Endothelial cell of umbilical vein (primary cell): Measurements from ENCODE around the gene KCTD2. TPM values are rescaled to one million over a fixed set of nuclear protein-coding genes. Genes with fewer than 3 reads are reported as not detected.

Experiments
- BruUV-seq: library from RNA; stranded (reverse); fragments of 400-500 nt; replicated peaks from 2 replicates; lab custom pipeline; 2021; lab: Mats Ljungman, UMichigan
- CTCF ChIA-PET: fragments of 300-600, 350-600 bp; sonication (Branson Sonifier 250); formaldehyde crosslinking; loops from one replicate; lab custom pipeline; 2021; ENCODE audit warnings: antibody characterized with exemption, inconsistent platforms; lab: Charles Lee
- POLR2A ChIA-PET: fragments of 300-600, 350-600 bp; sonication (Branson Sonifier 250); formaldehyde crosslinking; loops from one replicate; lab custom pipeline; 2021; ENCODE audit warnings: antibody characterized with exemption, inconsistent platforms; lab: Charles Lee
- DNase-seq: peaks from one replicate; pipeline ENCODE4 v3.0.0-alpha.2; 2011; ENCODE audit warnings: low read depth, low spot score
- FAIRE-seq: peaks from 2 replicates; lab custom pipeline; 2011; peaks lifted over from hg19 to GRCh38; lab: Jason Lieb, UNC
- H2AFZ ChIP-seq: 2 replicates; pipeline ENCODE4 v1.6.0; 2012; ENCODE audit warnings: low read depth, low read length, control low read depth, inconsistent platforms
- H3K27ac ChIP-seq: 2 replicates; pipeline ENCODE4 v1.5.1; 2011; ENCODE audit warnings: low read depth, mild to moderate bottlenecking, control low read depth, low read length, moderate library complexity; ENCODE audit not compliant: insufficient read depth
- H3K27me3 ChIP-seq, 2 experiments: 2 replicates each; pipeline versions ENCODE4 v1.6.0 to v1.6.1; 2011; ENCODE audit warnings: low read length in 2 of 2, mixed read lengths in 1 of 2; ENCODE audit not compliant: control insufficient read depth in 2 of 2, insufficient read depth in 2 of 2
- H3K36me3 ChIP-seq, 2 experiments: 2 replicates in 1 of 2; 3 replicates in 1 of 2; pipeline ENCODE4 v1.5.1; 2011; ENCODE audit warnings: low read length in 2 of 2, mild to moderate bottlenecking in 1 of 2, moderate library complexity in 1 of 2; ENCODE audit not compliant: control insufficient read depth in 2 of 2, insufficient read depth in 2 of 2; ENCODE audit errors: extremely low read depth in 1 of 2
- H3K4me1 ChIP-seq: 3 replicates; pipeline ENCODE4 v1.5.1; 2011; ENCODE audit warnings: mild to moderate bottlenecking, low read length; ENCODE audit not compliant: control insufficient read depth, insufficient read depth; ENCODE audit errors: extremely low read depth
- H3K4me2 ChIP-seq: 2 replicates; pipeline ENCODE4 v1.6.1; 2011; ENCODE audit warnings: low read length, control low read depth, mixed read lengths; ENCODE audit not compliant: insufficient read depth
- H3K4me3 ChIP-seq, 3 experiments: fragments of 200-600 bp in 1 of 3; sonication (generic), shearing (Covaris generic) in 1 of 3; replicated peaks in 1 of 3; 2 replicates each; pipeline ENCODE4 v1.5.1; 2011 to 2016; ENCODE audit warnings: control low read depth in 3 of 3, low read length in 3 of 3, mild to moderate bottlenecking in 2 of 3, inconsistent platforms in 1 of 3, low read depth in 1 of 3, moderate library complexity in 1 of 3; ENCODE audit not compliant: insufficient read depth in 1 of 3
- H3K79me2 ChIP-seq: 2 replicates; pipeline ENCODE4 v1.6.0; 2012; ENCODE audit warnings: low read length, inconsistent platforms; ENCODE audit not compliant: control insufficient read depth, insufficient read depth
- H3K9ac ChIP-seq: replicated peaks from 2 replicates; pipeline ENCODE3; 2011; ENCODE audit warnings: low read length, control low read depth; ENCODE audit not compliant: insufficient read depth; ENCODE audit errors: extremely low read depth
- H3K9me1 ChIP-seq: replicated peaks from 3 replicates; pipeline ENCODE4 v1.6.0; 2011; ENCODE audit warnings: mild to moderate bottlenecking, low read length; ENCODE audit not compliant: control insufficient read depth, insufficient read depth; ENCODE audit errors: extremely low read depth
- H3K9me3 ChIP-seq: replicated peaks from 2 replicates; pipeline ENCODE4 v1.5.1; 2012; ENCODE audit warnings: low read length, inconsistent platforms; ENCODE audit not compliant: control insufficient read depth, insufficient read depth
- H4K20me1 ChIP-seq: replicated peaks from 2 replicates; pipeline ENCODE3; 2011; ENCODE audit warnings: mild to moderate bottlenecking, low read length; ENCODE audit not compliant: control insufficient read depth, insufficient read depth; ENCODE audit errors: extremely low read depth
- EZH2 ChIP-seq: IDR thresholded peaks from 2 replicates; pipeline ENCODE4 v1.6.1; 2012; ENCODE audit warnings: borderline replicate concordance, low read depth, mild to moderate bottlenecking, moderate library complexity, low read length, inconsistent platforms; ENCODE audit not compliant: severe bottlenecking
- FOS ChIP-seq: IDR thresholded peaks from 2 replicates; pipeline ENCODE4 v1.6.1; 2011; ENCODE audit warnings: mild to moderate bottlenecking, low read length, moderate library complexity, borderline replicate concordance; ENCODE audit not compliant: insufficient read depth
- GATA2 ChIP-seq: IDR thresholded peaks from 2 replicates; pipeline ENCODE4 v1.7.0; 2011; ENCODE audit warnings: low read depth, mild to moderate bottlenecking, moderate library complexity, mixed read lengths, low read length; ENCODE audit not compliant: insufficient read length, insufficient read depth
- JUN ChIP-seq: IDR thresholded peaks from 2 replicates; pipeline ENCODE4 v1.6.1; 2011; ENCODE audit warnings: borderline replicate concordance, low read depth; ENCODE audit not compliant: insufficient read length, insufficient read depth
- MYC ChIP-seq: IDR thresholded peaks from one replicate; pipeline ENCODE4 v1.6.1; 2011; ENCODE audit warnings: mild to moderate bottlenecking, low read depth, low read length
- POLR2A ChIP-seq: IDR thresholded peaks from 2 replicates; pipeline ENCODE4 v1.6.1; 2012; ENCODE audit warnings: low read depth, mild to moderate bottlenecking, control low read depth, low read length
- POLR2AphosphoS5 ChIP-seq: IDR thresholded peaks from 2 replicates; pipeline ENCODE4 v1.6.1; 2012; ENCODE audit warnings: low read depth, mild to moderate bottlenecking, control low read depth, low read length, moderate library complexity; ENCODE audit not compliant: insufficient read depth
- dilution Hi-C: fragments of 300-500 bp; cut with MboI; formaldehyde crosslinking; loops from one replicate; pipeline ENCODE4 v1.15.0; 2019; ENCODE audit warnings: low sequenced_read_pairs; ENCODE audit not compliant: extremely low pct_ligation_motif_present
- intact Hi-C: fragments of 100-400 bp; cut with micrococcal nuclease; formaldehyde crosslinking; loops from one replicate; pipeline ENCODE4 v1.10.0; 2022
- polyA plus RNA-seq, 4 experiments: library from polyadenylated mRNA; depleted of rRNA in 3 of 4; stranded (reverse) in 3 of 4; unstranded in 1 of 4; fragments of >200 nt; gene quantifications; 2 replicates each; pipeline versions ENCODE4 v1.2.1 to v1.2.3, GENCODE V29; 2011 to 2012; ENCODE audit warnings: missing spikeins in 1 of 4
- total RNA-seq: library from RNA; stranded (reverse); gene quantifications from 2 replicates; pipeline ENCODE4 v1.2.3, GENCODE V29; 2021
- TF ChIP-seq, protein P1 (sequence below): IDR thresholded peaks from 2 replicates; pipeline ENCODE4 v1.6.1; 2011; ENCODE audit not compliant: insufficient read depth, insufficient read length
- TF ChIP-seq, protein P2 (sequence below), 2 donors: IDR thresholded peaks; 1 replicate in 1 of 2; 2 replicates in 1 of 2; pipeline ENCODE4 v1.5.1; 2011; ENCODE audit warnings: low read length in 2 of 2, mild to moderate bottlenecking in 2 of 2, moderate library complexity in 2 of 2, control low read depth in 1 of 2, inconsistent platforms in 1 of 2, low read depth in 1 of 2; ENCODE audit not compliant: insufficient read depth in 1 of 2; ENCODE audit errors: extremely low read depth in 1 of 2

The KCTD2 gene
- total and polyA plus RNA-seq, 2 donors (not counting 3 experiments of a cell fraction or from before 2014, with no cell fraction given), result 23.2 to 24.8 TPM

GRCh38 chr17:75087182-75087557, 40.1 kb downstream of the KCTD2 start:
- TF ChIP-seq JUN (no peak), FOS (no peak), MYC (no peak), EZH2 (no peak), POLR2A (no peak), GATA2 (no peak), POLR2AphosphoS5 (no peak)
- TF ChIP-seq, protein P1, sequence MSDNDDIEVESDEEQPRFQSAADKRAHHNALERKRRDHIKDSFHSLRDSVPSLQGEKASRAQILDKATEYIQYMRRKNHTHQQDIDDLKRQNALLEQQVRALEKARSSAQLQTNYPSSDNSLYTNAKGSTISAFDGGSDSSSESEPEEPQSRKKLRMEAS, result no peak
- TF ChIP-seq, protein P2, sequence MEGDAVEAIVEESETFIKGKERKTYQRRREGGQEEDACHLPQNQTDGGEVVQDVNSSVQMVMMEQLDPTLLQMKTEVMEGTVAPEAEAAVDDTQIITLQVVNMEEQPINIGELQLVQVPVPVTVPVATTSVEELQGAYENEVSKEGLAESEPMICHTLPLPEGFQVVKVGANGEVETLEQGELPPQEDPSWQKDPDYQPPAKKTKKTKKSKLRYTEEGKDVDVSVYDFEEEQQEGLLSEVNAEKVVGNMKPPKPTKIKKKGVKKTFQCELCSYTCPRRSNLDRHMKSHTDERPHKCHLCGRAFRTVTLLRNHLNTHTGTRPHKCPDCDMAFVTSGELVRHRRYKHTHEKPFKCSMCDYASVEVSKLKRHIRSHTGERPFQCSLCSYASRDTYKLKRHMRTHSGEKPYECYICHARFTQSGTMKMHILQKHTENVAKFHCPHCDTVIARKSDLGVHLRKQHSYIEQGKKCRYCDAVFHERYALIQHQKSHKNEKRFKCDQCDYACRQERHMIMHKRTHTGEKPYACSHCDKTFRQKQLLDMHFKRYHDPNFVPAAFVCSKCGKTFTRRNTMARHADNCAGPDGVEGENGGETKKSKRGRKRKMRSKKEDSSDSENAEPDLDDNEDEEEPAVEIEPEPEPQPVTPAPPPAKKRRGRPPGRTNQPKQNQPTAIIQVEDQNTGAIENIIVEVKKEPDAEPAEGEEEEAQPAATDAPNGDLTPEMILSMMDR (IDR thresholded peaks at IDR 0.05; ENCODE audit: extremely low read depth in 1 of 2, insufficient read depth in 1 of 2, low read depth in 1 of 2, low read length in 2 of 2), result no peak
- Histone ChIP-seq H3K4me1 (peaks cover 42% of the 10 kb centered on the region), H3K4me2 (peak overlapping the region; percentile 33), H3K27me3 (no peaks in the 10 kb centered on the region), H3K9me3 (no peaks in the 10 kb centered on the region), H3K9ac (peak overlapping the region; percentile 28), H3K4me3 (peak overlapping the region in 1 of 3 experiments; percentile 52), H3K9me1 (no peaks in the 10 kb centered on the region), H4K20me1 (no peaks in the 10 kb centered on the region), H3K79me2 (no peaks in the 10 kb centered on the region), H2AFZ (peak overlapping the region; percentile 61), H3K36me3 (no peaks in the 10 kb centered on the region), H3K27ac (peak overlapping the region; percentile 88)
- DNase-seq, result no peak
- no TSS peak for BruUV-seq
- POLR2A ChIA-PET, result interaction anchor here (0.9 to 1.1 kb wide), 2 partner anchors 9 to 25 kb away, joined by 3 to 5 read pairs; no protein-coding TSS in a partner anchor
- FAIRE-seq, result no peak
- intact Hi-C loops (loop anchor here (1.0 to 2.0 kb wide), 5 partner anchors 9 to 52 kb away; partner anchors contain the start of gene ATP5PD), dilution Hi-C loops (no loop called here)
- CTCF ChIA-PET, result interaction anchor here (1.3 to 4.1 kb wide), 7 partner anchors 9 to 126 kb away, joined by 3 to 35 read pairs (median 13); no protein-coding TSS in a partner anchor
